Measurements from ENCODE around the gene LARGE2.

DNA sequence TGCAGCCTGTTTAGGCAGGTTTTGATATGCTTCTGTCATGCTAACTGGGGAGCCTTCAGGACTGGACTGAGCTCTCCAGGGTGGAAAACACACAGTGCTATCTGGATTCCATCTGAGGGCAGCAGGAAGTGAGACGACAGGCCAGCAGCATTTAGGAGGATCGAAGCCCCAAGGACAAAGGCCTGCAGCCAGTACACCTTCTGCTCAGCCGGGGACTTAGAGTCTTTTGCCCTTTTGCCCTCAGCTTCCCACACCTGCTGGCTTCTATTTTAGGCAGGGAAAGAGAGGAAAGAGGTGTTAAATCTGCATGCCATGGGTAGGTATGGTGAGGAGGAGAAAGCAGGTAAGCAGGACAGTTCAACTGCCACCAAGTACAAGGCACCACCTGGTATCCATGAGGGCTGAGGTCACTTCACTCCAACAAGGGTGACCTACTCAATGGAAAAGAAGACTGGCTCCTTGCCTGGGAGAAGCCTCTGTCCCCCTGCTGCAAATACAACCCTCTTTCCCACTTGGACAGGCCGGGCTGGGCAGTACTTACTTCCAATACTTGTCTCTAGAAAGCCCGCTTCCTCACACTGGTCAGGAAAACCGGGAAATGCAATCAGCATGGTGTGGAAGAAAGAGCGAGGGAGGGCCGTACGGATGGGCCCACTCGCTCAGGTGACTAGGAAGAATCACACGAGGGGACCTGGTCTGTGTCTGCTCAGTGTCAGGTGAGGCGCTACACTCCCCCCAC is 12.3 kb downstream of the LARGE2 start:
- TF ChIP-seq, protein P1, sequence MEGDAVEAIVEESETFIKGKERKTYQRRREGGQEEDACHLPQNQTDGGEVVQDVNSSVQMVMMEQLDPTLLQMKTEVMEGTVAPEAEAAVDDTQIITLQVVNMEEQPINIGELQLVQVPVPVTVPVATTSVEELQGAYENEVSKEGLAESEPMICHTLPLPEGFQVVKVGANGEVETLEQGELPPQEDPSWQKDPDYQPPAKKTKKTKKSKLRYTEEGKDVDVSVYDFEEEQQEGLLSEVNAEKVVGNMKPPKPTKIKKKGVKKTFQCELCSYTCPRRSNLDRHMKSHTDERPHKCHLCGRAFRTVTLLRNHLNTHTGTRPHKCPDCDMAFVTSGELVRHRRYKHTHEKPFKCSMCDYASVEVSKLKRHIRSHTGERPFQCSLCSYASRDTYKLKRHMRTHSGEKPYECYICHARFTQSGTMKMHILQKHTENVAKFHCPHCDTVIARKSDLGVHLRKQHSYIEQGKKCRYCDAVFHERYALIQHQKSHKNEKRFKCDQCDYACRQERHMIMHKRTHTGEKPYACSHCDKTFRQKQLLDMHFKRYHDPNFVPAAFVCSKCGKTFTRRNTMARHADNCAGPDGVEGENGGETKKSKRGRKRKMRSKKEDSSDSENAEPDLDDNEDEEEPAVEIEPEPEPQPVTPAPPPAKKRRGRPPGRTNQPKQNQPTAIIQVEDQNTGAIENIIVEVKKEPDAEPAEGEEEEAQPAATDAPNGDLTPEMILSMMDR (IDR thresholded peaks at IDR 0.05 in 4 of 5, conservative IDR thresholded peaks at IDR 0.05 in 1 of 5), result no peak
- no peak for TF ChIP-seq POLR2A (IDR thresholded peaks at IDR 0.05)

Data from gastrocnemius medialis (tissue), 4 donors.